NT2/D1 (cell line): ENCODE measurements around the gene STOX1.
"Not testable (repeated sequence)": the region's sequence is repeated elsewhere in the genome, so short reads cannot be mapped to it uniquely, and the experiment has no call there.

ENCODE experiments used
- DNase-seq: peaks from one replicate; pipeline ENCODE4 v3.0.0-alpha.2; 2011; ENCODE audit warnings: low read depth, low spot score
- H3K27me3 ChIP-seq: 2 replicates; pipeline ENCODE4 v1.6.0; 2011; ENCODE audit warnings: mild to moderate bottlenecking; ENCODE audit not compliant: insufficient read length, insufficient read depth
- H3K36me3 ChIP-seq: 2 replicates; pipeline ENCODE4 v1.6.1; 2011; ENCODE audit warnings: mild to moderate bottlenecking, low read length, mixed read lengths; ENCODE audit not compliant: insufficient read depth, insufficient read length
- H3K4me1 ChIP-seq: 2 replicates; pipeline ENCODE4 v1.5.1; 2011; ENCODE audit not compliant: insufficient read depth, insufficient read length
- H3K4me3 ChIP-seq: 2 replicates; pipeline ENCODE4 v1.5.1; 2011; ENCODE audit warnings: low read depth; ENCODE audit not compliant: insufficient read length
- H3K9ac ChIP-seq: 2 replicates; pipeline ENCODE4 v1.6.0; 2011; ENCODE audit warnings: low read depth; ENCODE audit not compliant: insufficient read length
- H3K9me3 ChIP-seq: 2 replicates; pipeline ENCODE4 v1.5.1; 2011; ENCODE audit warnings: mild to moderate bottlenecking, low read length; ENCODE audit not compliant: insufficient read depth
- SUZ12 ChIP-seq: IDR thresholded peaks from 2 replicates; pipeline ENCODE4 v1.6.1; 2011; ENCODE audit not compliant: insufficient read length, insufficient read depth; ENCODE audit errors: extremely low read depth
- YY1 ChIP-seq: IDR thresholded peaks from 2 replicates; pipeline ENCODE4 v1.6.1; 2011; ENCODE audit not compliant: insufficient read length, insufficient read depth
- ZNF274 ChIP-seq: IDR thresholded peaks from 2 replicates; pipeline ENCODE4 v1.6.1; 2011; ENCODE audit warnings: mild to moderate bottlenecking, low read depth, low read length

The STOX1 gene

DNA sequence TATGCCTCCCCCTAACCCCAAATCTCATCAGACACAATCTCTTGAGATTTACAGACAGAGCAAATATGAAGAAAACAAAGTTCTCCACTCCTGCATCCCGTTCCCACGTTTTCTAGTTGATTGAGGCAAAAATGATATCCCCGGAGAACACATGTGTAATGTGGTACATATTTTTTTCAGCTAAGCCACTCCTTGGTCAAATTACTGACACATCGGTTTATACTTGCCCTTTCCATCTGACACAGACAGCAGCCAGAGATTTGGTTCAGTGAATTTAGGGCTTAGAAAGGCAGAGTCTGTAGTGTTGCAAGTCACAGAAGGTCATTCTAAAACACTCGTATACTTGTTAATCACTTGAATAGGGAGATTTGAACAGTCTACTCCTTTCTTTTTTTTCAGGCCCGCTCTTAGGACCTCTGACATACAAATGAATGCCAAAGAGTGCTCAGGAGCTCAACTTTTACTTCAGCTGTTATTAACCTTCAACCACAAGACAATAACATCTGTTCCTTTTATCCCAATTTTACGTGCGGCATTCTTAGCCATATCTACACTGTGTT, 71.9 kb downstream of the STOX1 start:
- no peak overlapping the region for H3K9ac ChIP-seq

DNA sequence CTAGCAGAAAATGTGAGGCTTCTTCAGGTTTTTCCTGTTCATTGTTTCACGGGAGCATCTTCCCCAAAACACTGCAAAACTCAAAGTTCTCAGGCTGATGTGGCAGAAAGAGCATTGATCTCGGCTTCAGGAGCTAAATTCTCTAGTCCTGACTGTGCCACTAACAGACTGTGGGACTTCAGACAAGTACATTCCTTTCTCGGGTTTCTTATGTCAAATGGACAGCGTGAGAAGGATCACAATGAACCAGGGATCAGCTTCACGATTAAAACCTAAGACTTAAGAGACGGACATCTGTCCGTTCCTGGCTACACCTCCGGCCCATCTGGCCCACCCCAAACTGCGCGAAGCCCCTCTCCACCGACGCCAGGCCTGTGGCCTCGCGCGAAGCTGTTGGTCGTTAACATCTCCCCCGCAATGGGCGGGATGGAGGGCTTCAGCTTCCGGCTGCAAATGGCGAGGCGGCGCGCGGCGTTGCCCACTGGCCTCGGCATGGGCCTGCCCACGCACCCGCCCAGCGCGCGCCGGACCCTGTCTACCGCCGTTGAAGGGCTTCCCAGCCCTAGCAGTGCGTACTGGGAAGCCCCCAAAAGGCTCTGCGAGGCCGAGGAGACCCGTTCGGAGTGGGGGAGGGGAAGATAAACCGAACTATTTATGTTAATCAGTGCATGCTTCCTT, 73.2 kb downstream of the STOX1 start:
- TF ChIP-seq ZNF274 (no peak), YY1 (no peak), SUZ12 (no peak)

More for the DNA sequence above, 71.9 kb downstream of the STOX1 start:
- no peaks in the 10 kb centered on the region for H3K27me3 ChIP-seq
- TF ChIP-seq ZNF274, result no peak
- TF ChIP-seq YY1, result no peak
- TF ChIP-seq SUZ12, result no peak
- peaks cover 4% of the 10 kb centered on the region for H3K36me3 ChIP-seq
- no peak for DNase-seq
- no peak overlapping the region for H3K4me3 ChIP-seq
- no peaks in the 10 kb centered on the region for H3K9me3 ChIP-seq
- no peaks in the 10 kb centered on the region for H3K4me1 ChIP-seq

DNA sequence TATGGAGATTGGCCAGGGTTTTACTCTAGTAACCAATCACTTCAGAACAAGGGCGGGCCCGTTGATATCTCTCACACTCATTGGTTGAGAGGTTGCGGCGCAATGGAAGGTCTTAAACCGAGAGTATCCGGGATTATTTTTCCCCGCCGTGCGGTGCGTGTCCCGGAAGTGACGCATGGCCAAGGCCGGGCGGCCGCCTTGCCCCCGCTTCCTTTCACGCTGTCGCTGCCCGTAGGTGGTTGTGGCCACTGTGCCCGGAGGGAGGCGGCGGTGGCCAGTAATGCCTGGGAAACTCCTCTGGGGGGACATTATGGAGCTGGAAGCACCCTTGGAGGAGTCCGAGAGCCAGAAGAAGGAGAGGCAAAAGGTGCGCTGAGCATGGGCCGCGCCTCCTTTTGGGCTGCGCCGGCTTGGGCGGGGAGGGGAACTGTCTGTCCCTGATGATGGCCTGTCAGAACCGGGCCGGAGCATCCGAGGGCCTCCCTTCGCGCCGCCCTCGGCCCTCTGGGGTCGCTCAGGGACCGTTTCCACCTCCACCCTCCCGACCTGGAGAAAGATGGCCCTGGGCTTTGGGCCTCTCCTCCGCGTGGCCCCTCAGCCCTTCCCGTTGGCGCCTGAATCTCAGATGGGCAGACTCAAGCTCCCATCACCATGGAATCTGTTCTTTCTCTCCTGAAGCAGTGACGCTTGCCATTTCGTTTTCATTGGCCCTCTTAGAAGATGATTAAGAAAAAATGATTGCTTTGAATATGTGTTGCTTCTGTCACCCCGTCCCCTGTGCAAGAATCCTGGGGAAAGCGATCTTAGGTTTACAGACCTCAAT, 74.0 kb downstream of the STOX1 start, which contains the start of gene DDX50:
TSS of gene DDX50 (plus strand) at position 211 of the 823 bp plus-strand sequence. CDS start at position 281, 70 bp downstream.
- H3K4me3 ChIP-seq, result peak within 1 kb of the TSS; percentile 82
- peak; percentile 96 for DNase-seq
- no peaks in the 10 kb centered on the region for H3K27me3 ChIP-seq
- no peaks in the 10 kb centered on the region for H3K4me1 ChIP-seq
- TF ChIP-seq ZNF274 (no peak), SUZ12 (no peak), YY1 (no peak)
- H3K9me3 ChIP-seq, result no peaks in the 10 kb centered on the region
- peaks cover 8% of the 10 kb centered on the region for H3K36me3 ChIP-seq
- H3K9ac ChIP-seq, result peak within 1 kb of the TSS; percentile 86

More for the DNA sequence above, 73.2 kb downstream of the STOX1 start:
- Histone ChIP-seq H3K4me3 (peak overlapping the region; percentile 82), H3K9ac (peak overlapping the region; percentile 77), H3K27me3 (no peaks in the 10 kb centered on the region), H3K36me3 (peaks cover 8% of the 10 kb centered on the region), H3K4me1 (no peaks in the 10 kb centered on the region), H3K9me3 (no peaks in the 10 kb centered on the region)
- DNase-seq, result no peak

DNA sequence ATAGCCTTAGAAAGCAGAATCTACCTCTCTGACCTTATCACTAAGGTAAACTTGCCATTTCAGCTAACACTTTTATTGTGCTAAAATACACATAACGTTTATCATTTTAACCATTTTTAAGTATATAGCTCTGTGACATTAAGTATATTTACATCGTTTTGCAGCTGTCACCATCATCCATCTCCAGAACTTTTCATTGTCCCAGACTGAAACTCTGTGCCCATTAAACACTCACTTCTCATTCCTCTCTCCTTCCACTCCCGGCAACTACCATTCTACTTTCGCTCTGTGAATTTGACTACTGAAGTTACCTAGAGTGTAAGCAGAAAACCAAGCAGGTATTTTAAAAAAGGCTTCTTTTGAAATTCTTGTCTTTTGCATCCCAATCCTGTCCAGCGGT, 75.1 kb downstream of the STOX1 start:
- peaks cover 19% of the 10 kb centered on the region for H3K36me3 ChIP-seq
- H3K27me3 ChIP-seq, result no peaks in the 10 kb centered on the region
- H3K4me3 ChIP-seq, result no peak overlapping the region
- TF ChIP-seq SUZ12, result no peak
- TF ChIP-seq ZNF274, result no peak
- no peak for TF ChIP-seq YY1
- no peak overlapping the region for H3K9ac ChIP-seq
- no peaks in the 10 kb centered on the region for H3K9me3 ChIP-seq
- no peak for DNase-seq
- H3K4me1 ChIP-seq, result no peaks in the 10 kb centered on the region

DNA sequence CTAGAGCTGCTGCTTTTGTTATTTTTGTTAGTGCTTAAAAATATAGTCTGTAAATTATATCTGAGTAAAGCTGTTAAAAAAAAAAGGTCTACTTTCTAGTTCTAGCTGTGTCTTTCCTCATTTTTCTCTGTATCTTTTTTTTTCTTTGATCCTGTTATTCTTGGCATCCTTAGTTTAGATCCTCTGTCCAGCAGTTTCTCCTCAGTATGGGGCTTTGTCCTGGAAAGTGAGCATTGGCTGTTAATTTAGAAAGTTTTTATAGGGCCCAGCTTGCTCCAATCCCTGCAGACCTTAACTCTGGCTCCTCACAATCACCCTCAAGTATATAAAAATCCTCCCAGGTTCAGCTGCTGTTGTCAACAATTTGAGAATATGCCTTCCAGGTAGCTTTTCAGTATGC, 97.3 kb downstream of the STOX1 start:
- DNase-seq, result no peak
- Histone ChIP-seq H3K4me1 (no peaks in the 10 kb centered on the region), H3K27me3 (no peaks in the 10 kb centered on the region), H3K9ac (no peak overlapping the region), H3K36me3 (peaks cover 24% of the 10 kb centered on the region), H3K9me3 (no peaks in the 10 kb centered on the region), H3K4me3 (no peak overlapping the region)
- TF ChIP-seq YY1, result no peak
- no peak for TF ChIP-seq SUZ12
- TF ChIP-seq ZNF274, result no peak

DNA sequence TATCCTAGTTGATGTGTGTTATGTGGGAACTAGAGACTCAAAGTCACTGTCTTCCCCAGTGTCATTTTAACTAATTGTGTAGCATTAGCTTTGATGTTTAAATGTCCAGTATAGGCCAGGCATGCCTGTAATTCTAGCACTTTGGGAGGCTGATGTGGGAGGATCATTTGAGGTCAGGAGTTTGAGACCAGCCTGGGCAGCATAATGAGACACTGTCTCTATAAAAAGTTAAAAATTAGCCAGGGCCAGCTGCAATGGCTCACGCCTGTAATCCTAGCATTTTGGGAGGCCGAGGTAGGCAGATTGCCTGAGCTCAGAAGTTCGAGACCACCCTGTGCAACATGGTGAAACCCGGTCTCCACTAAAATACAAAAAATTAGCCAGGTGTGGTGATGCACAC, 98.2 kb downstream of the STOX1 start:
- H3K9me3 ChIP-seq, result no peaks in the 10 kb centered on the region
- H3K4me3 ChIP-seq, result no peak overlapping the region
- H3K9ac ChIP-seq, result no peak overlapping the region
- no peak for DNase-seq
- H3K36me3 ChIP-seq, result peaks cover 21% of the 10 kb centered on the region
- H3K4me1 ChIP-seq, result no peaks in the 10 kb centered on the region
- TF ChIP-seq ZNF274 (no peak), SUZ12 (no peak), YY1 (no peak)
- no peaks in the 10 kb centered on the region for H3K27me3 ChIP-seq

DNA sequence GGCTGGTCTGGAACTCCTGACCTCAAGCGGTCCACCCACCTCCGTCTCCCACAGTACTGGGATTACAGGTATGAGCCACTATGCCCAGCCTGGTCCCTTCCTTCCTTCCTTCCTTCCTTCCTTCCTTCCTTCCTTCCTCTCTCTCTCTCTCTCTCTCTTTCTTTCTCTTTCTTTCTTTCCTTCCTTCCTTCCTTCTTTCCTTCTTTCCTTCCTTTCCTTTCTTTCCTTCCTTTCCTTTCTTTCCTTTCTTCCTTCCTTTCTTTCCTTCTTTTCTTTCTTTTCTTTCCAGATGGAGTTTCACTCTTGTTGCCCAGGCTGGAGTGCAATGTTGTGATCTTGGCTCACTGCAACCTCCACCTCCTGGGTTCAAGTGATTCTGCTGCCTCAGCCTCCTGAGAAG, 101.8 kb downstream of the STOX1 start:
- H3K9ac ChIP-seq, H3K9me3 ChIP-seq, H3K4me3 ChIP-seq, H3K27me3 ChIP-seq, DNase-seq, H3K4me1 ChIP-seq: not testable (repeated sequence)
- peaks cover 24% of the 10 kb centered on the region for H3K36me3 ChIP-seq

DNA sequence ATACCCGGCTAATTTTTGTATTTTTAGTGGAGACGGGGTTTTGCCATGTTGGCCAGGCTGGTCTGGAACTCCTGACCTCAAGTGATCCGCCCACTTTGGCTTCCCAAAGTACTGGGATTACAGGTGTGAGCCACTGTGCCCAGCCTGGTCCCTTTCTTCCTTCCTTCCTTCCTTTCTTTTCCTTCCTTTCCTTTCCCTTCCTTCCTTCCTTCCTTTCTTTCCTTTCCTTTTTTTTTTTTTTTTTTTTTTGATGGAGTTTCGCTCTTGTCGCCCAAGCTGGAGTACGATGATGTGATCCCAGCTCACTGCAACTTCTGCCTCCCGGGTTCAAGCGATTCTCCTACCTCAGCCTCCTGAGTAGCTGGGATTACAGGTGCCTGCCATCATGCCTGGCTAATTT, 102.6 kb downstream of the STOX1 start:
- H3K9ac ChIP-seq, H3K9me3 ChIP-seq, DNase-seq, H3K4me3 ChIP-seq, H3K27me3 ChIP-seq, H3K4me1 ChIP-seq: not testable (repeated sequence)
- peaks cover 28% of the 10 kb centered on the region for H3K36me3 ChIP-seq

DNA sequence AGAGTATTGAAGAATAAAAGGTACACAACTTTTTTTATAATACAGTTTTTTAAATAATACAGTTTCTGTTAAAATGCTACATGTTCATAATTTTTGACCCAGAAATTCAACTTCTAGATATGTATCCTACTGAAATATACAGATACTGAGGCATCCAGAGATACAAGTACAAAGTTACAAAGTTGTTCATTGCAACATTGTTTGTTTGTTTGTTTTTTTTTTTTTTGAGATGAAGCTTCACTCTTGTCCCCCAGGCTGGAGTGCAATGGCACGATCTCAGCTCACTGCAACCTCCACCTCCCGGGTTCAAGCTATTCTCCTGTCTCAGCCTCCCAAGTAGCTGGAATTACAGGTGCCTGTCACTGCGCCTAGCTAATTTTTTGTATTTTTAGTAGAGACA, 105.5 kb downstream of the STOX1 start:
- not testable (repeated sequence) for DNase-seq, H3K9me3 ChIP-seq, H3K9ac ChIP-seq, H3K4me3 ChIP-seq, H3K4me1 ChIP-seq, H3K27me3 ChIP-seq
- peaks cover 32% of the 10 kb centered on the region for H3K36me3 ChIP-seq
